Breast epithelium (tissue), 4 donors: ENCODE measurements around the gene NR6A1. TPM values are rescaled to one million over a fixed set of nuclear protein-coding genes. Genes with fewer than 3 reads are reported as not detected.

Source experiments
- DNase-seq, 2 donors: peaks; one replicate each; pipeline ENCODE4 v3.0.0-alpha.2; 2019; ENCODE audit warnings: low spot score in 2 of 2
- H3K27ac ChIP-seq, 2 donors: fragments of 200-600 bp; sonication (generic) in 1 of 2; one replicate each; pipeline ENCODE4 v1.5.1; 2016 to 2019; ENCODE audit warnings: mild to moderate bottlenecking in 1 of 2
- H3K27me3 ChIP-seq, 2 donors: fragments of 200-600 bp; sonication (generic) in 1 of 2; one replicate each; pipeline versions ENCODE4 v1.5.1 to v1.6.0; 2017 to 2019; ENCODE audit warnings: control low read depth in 1 of 2, mild to moderate bottlenecking in 1 of 2
- H3K36me3 ChIP-seq: fragments of 200-600 bp; one replicate; pipeline ENCODE4 v1.5.1; 2019
- H3K4me1 ChIP-seq, 2 donors: fragments of 200-600 bp; sonication (generic); one replicate each; pipeline ENCODE4 v1.5.1; 2016 to 2019; ENCODE audit warnings: control low read depth in 1 of 2
- H3K4me3 ChIP-seq, 3 donors: fragments of 200-600 bp; sonication (generic); 1 replicate in 2 of 3; 2 replicates in 1 of 3; pipeline ENCODE4 v1.5.1; 2016 to 2019; ENCODE audit warnings: mild to moderate bottlenecking in 3 of 3, moderate library complexity in 2 of 3
- H3K9me3 ChIP-seq, 2 donors: fragments of 200-600 bp; sonication (generic) in 1 of 2; one replicate each; pipeline ENCODE4 v1.5.1; 2016 to 2019; ENCODE audit warnings: control low read depth in 1 of 2
- POLR2A ChIP-seq: fragments of 450-650 bp; IDR thresholded peaks from one replicate; pipeline ENCODE4 v1.6.1; 2016; ENCODE audit warnings: antibody characterized with exemption, mild to moderate bottlenecking, moderate library complexity
- POLR2AphosphoS5 ChIP-seq, 3 donors: sonication (generic); formaldehyde crosslinking; IDR thresholded peaks; one replicate each; pipeline ENCODE4 v1.6.1; 2017; ENCODE audit warnings: antibody characterized with exemption in 3 of 3
- intact Hi-C: fragments of 100-400 bp; cut with DNase I; formaldehyde crosslinking; loops from one replicate; pipeline ENCODE4 v1.15.1; 2023; ENCODE audit warnings: low total_unique reads
- total RNA-seq, 3 donors: library from RNA; depleted of rRNA; stranded (reverse); fragments of >200 nt; gene quantifications; one replicate each; pipeline ENCODE4 v1.1.0, GENCODE V29; 2016
- TF ChIP-seq, protein P1 (sequence below), 3 donors: fragments of 450-650 bp; IDR thresholded peaks; one replicate each; pipeline ENCODE4 v1.5.1; 2016 to 2017; ENCODE audit warnings: antibody characterized with exemption in 3 of 3, mild to moderate bottlenecking in 3 of 3, moderate library complexity in 3 of 3

Gene NR6A1
- total RNA-seq, 3 donors from 2014 or later, result 1.3 to 5.3 (median 3.9) TPM

DNA sequence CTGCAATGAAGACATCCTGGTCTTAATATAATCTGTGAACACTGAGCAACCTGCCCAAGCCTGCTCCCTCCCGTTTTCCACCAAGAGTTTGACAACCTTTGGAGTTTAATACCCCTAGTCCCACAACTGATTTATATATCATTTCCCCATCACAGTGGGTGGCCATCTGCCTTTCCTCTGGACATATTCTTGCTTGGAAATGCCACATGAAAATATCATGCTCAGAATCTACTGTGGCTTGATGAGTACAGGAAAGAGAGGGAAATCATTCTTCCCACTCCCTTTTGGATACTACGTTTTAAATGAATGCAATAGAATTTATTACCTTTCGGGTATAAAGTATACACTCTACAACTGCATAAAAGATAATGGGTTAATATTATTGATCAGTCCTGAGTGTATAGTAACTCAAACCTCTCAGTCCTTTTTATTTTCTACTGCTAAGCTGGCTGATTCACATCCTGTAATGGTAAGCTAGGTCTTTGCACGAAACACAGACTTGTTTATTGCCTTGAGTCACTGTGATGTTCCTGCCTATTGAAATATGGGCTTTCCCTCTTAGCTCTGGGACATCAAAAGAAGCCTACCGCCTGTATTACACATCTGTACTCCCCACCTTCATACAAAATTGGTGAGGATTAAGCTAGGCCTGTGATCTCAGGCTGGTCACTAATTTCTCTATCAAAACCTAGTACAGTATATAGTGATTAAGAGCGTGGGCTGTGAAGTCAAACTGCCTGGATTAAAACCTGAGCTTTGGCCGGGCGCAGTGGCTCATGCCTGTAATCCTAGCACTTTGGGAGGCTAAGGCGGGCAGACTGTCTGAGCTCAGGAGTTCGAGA is 196.4 kb downstream of the NR6A1 start:
- TF ChIP-seq POLR2AphosphoS5 (IDR thresholded peaks at IDR 0.05), result no peak
- TF ChIP-seq POLR2A, result no peak
- TF ChIP-seq, protein P1, sequence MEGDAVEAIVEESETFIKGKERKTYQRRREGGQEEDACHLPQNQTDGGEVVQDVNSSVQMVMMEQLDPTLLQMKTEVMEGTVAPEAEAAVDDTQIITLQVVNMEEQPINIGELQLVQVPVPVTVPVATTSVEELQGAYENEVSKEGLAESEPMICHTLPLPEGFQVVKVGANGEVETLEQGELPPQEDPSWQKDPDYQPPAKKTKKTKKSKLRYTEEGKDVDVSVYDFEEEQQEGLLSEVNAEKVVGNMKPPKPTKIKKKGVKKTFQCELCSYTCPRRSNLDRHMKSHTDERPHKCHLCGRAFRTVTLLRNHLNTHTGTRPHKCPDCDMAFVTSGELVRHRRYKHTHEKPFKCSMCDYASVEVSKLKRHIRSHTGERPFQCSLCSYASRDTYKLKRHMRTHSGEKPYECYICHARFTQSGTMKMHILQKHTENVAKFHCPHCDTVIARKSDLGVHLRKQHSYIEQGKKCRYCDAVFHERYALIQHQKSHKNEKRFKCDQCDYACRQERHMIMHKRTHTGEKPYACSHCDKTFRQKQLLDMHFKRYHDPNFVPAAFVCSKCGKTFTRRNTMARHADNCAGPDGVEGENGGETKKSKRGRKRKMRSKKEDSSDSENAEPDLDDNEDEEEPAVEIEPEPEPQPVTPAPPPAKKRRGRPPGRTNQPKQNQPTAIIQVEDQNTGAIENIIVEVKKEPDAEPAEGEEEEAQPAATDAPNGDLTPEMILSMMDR (IDR thresholded peaks at IDR 0.05), result no peak
- no peaks in the 10 kb centered on the region for H3K36me3 ChIP-seq
- no peaks in the 10 kb centered on the region for H3K27me3 ChIP-seq
- H3K27ac ChIP-seq, result no peak overlapping the region
- H3K4me3 ChIP-seq, result no peak overlapping the region
- H3K4me1 ChIP-seq, result no peaks in the 10 kb centered on the region
- DNase-seq, result no peak
- intact Hi-C loops, result no loop called here
- no peaks in the 10 kb centered on the region for H3K9me3 ChIP-seq

DNA sequence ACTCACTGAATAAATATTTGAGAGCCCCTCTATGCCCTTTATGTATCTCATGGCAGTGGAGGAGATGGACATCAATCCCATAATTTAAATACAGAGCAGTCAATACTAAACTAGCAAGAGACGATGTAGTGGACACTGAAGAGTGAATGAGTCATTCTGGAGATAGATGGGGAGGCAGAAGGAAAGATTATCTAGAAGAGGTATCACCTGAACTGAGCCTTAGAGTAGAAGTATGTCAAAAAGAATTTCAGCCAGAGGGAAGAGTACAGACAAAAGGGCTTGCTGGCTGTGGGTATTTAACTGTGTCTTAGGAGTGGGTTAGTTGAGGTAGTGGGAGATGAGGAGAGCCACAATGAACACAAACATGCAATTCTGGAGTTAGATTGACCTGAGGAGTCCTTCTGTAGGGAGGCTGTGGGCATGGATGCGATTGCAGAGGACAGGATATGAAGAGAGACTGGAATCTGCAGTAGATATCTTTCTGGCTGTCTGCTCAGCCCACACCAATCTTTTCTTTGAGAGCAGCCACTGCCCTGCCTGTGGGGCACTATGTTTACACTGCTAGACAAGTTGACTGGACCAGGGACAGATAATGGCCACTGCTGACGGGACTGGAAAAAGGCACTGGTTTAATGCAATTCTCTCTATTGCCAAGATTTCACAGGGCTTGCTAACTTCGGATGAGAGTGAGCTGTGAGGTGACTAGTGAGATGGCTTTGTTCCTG is 200.0 kb downstream of the NR6A1 start:
- H3K27me3 ChIP-seq, result no peaks in the 10 kb centered on the region

DNA sequence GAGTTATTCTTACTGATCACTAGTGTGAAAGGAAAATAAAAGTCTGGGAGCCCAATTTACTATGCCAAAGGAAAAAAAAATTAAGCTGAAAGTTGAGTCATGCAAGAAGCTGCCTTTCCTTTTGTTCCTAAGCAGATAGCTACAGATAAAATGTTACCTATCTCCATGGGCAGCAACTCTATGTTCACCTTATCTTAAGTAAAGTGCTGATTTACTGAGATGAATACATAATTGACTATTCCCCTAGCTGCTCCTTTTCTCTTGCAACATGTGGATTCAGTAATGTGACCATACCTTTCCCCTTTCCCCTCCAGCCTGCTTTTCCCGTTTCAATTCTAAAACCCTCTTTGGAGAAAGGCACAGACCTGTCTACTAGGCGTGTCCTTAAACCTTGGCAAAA is 201.2 kb downstream of the NR6A1 start:
- Histone ChIP-seq H3K36me3 (no peaks in the 10 kb centered on the region), H3K27me3 (no peaks in the 10 kb centered on the region), H3K4me1 (no peaks in the 10 kb centered on the region), H3K4me3 (no peak overlapping the region), H3K27ac (no peak overlapping the region), H3K9me3 (no peaks in the 10 kb centered on the region)
- no peak for TF ChIP-seq POLR2A
- TF ChIP-seq, protein P1 (IDR thresholded peaks at IDR 0.05), result no peak
- no peak for TF ChIP-seq POLR2AphosphoS5 (IDR thresholded peaks at IDR 0.05)
- no peak for DNase-seq
- intact Hi-C loops, result loop anchor here (1.0 kb wide), 1 partner anchor 21 kb away; no protein-coding TSS in a partner anchor

More for the DNA sequence above, 200.0 kb downstream of the NR6A1 start:
- Histone ChIP-seq H3K27ac (no peak overlapping the region), H3K9me3 (no peaks in the 10 kb centered on the region), H3K36me3 (no peaks in the 10 kb centered on the region), H3K4me1 (no peaks in the 10 kb centered on the region), H3K4me3 (no peak overlapping the region)
- DNase-seq, result no peak
- intact Hi-C loops, result no loop called here
- TF ChIP-seq, protein P1 (IDR thresholded peaks at IDR 0.05), result no peak
- no peak for TF ChIP-seq POLR2A
- no peak for TF ChIP-seq POLR2AphosphoS5 (IDR thresholded peaks at IDR 0.05)

DNA sequence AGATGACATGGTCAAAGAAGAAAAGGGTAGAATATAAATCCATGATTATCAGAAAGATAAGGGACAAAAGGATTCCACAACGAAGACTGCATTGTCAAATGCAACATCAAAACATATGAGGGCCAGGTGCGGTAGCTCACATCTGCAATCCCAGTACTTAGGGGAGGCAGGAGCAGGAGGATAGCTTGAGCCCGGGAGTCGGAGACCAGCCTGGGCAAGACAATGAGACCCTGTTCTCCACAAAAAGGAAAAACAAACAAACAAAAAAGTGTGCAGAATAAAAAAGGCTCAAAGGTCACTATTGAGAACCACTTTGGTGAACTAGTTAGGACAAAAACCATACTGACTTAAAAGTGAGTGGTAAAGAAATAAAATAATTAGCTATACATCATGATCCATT is 203.7 kb downstream of the NR6A1 start:
- Histone ChIP-seq H3K9me3 (no peaks in the 10 kb centered on the region), H3K4me3 (no peak overlapping the region), H3K27me3 (no peaks in the 10 kb centered on the region), H3K27ac (no peak overlapping the region), H3K4me1 (no peaks in the 10 kb centered on the region), H3K36me3 (no peaks in the 10 kb centered on the region)
- intact Hi-C loops, result no loop called here
- TF ChIP-seq, protein P1 (IDR thresholded peaks at IDR 0.05), result no peak
- TF ChIP-seq POLR2AphosphoS5 (IDR thresholded peaks at IDR 0.05) (no peak), POLR2A (no peak)
- DNase-seq, result no peak

DNA sequence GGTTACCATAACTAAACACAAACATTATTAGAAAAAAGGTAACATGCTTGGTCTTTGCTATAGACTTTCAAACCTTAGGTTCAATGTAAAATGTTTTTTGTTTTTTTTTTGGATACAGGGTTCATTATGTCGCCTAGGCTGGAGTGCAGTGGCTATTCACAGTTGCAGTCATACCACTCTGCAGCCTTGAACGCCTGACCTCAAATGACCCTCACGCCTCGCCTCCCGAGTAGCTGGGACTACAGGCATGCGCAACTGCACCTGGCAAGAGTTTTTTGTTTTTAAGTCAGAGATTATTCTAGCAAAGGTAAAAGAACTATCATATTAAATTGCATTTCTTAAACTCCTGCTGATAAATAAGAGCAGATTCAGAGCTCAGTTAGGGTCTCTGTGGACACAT is 208.8 kb downstream of the NR6A1 start:
- no peak for TF ChIP-seq POLR2A
- no peak for TF ChIP-seq POLR2AphosphoS5 (IDR thresholded peaks at IDR 0.05)
- TF ChIP-seq, protein P1 (IDR thresholded peaks at IDR 0.05), result no peak
- H3K4me1 ChIP-seq, result no peaks in the 10 kb centered on the region
- no peak overlapping the region for H3K4me3 ChIP-seq
- no peak overlapping the region for H3K27ac ChIP-seq
- no peaks in the 10 kb centered on the region for H3K27me3 ChIP-seq
- no peak for DNase-seq
- no peaks in the 10 kb centered on the region for H3K9me3 ChIP-seq
- H3K36me3 ChIP-seq, result no peaks in the 10 kb centered on the region
- intact Hi-C loops, result no loop called here
